ENCODE measurements around the gene TRIM44. TPM values are rescaled to one million over a fixed set of nuclear protein-coding genes. Genes with fewer than 3 reads are reported as not detected.
A peak's percentile ranks its signal among the peaks of the same experiment; 100 is the strongest.

The TRIM44 gene
- total RNA-seq, 1 experiment from 2014 or later, result 191 TPM

GRCh38 chr11:35618497-35619115 lies 44.0 kb upstream of the TRIM44 start:
- Histone ChIP-seq H3K4me3 (ENCODE audit: low read depth, low read length, poor library complexity, severe bottlenecking) (peak overlapping the region; percentile 56), H3K9me3 (ENCODE audit: low read depth, low read length, poor library complexity, severe bottlenecking) (no peaks in the 10 kb centered on the region), H3K27me3 (replicated peaks; ENCODE audit: insufficient read depth, low read depth, low read length, poor library complexity) (peaks cover 7% of the 10 kb centered on the region), H3K36me3 (ENCODE audit: insufficient read depth, low read length, poor library complexity, severe bottlenecking) (no peaks in the 10 kb centered on the region), H3K4me1 (ENCODE audit: insufficient read depth, low read length, poor library complexity, severe bottlenecking) (peaks cover 61% of the 10 kb centered on the region), H3K27ac (ENCODE audit: low read depth, low read length, poor library complexity, severe bottlenecking) (peak overlapping the region; percentile 72)
- no peak for DNase-seq (ENCODE audit: low spot score)
- POLR2A ChIA-PET (ENCODE audit: low non-redundant PET), result no interaction called here
- no TSS peak for BruUV-seq (replicated peaks)
- CTCF ChIA-PET, result interaction anchor here (0.6 to 3.9 kb wide), 4 partner anchors 64 to 640 kb away, joined by 3 to 41 read pairs (median 8); no protein-coding TSS in a partner anchor
- TF ChIP-seq CTCF (conservative IDR thresholded peaks at IDR 0.05; ENCODE audit: low read depth, low read length) (no peak), EZH2 (IDR thresholded peaks at IDR 0.05; ENCODE audit: borderline replicate concordance, low read depth, low read length, poor library complexity, severe bottlenecking) (no peak)
- intact Hi-C loops (cut with micrococcal nuclease; ENCODE audit: unreplicated experiment), result loop anchor here (5.0 to 10.0 kb wide), 2 partner anchors 529 to 756 kb away; no protein-coding TSS in a partner anchor

GRCh38 chr11:35619116-35619854 lies 43.3 kb upstream of the TRIM44 start:
- Histone ChIP-seq H3K4me1 (ENCODE audit: insufficient read depth, low read length, poor library complexity, severe bottlenecking) (peaks cover 67% of the 10 kb centered on the region), H3K27me3 (replicated peaks; ENCODE audit: insufficient read depth, low read depth, low read length, poor library complexity) (peaks cover 5% of the 10 kb centered on the region), H3K9me3 (ENCODE audit: low read depth, low read length, poor library complexity, severe bottlenecking) (no peaks in the 10 kb centered on the region), H3K36me3 (ENCODE audit: insufficient read depth, low read length, poor library complexity, severe bottlenecking) (no peaks in the 10 kb centered on the region), H3K27ac (ENCODE audit: low read depth, low read length, poor library complexity, severe bottlenecking) (peak overlapping the region; percentile 72), H3K4me3 (ENCODE audit: low read depth, low read length, poor library complexity, severe bottlenecking) (peak overlapping the region; percentile 56)
- ChIA-PET CTCF (interaction anchor here (0.5 to 3.9 kb wide), 6 partner anchors 64 to 645 kb away, joined by 3 to 41 read pairs (median 4); no protein-coding TSS in a partner anchor), POLR2A (ENCODE audit: low non-redundant PET) (no interaction called here)
- no TSS peak for BruUV-seq (replicated peaks)
- no peak for TF ChIP-seq EZH2 (IDR thresholded peaks at IDR 0.05; ENCODE audit: borderline replicate concordance, low read depth, low read length, poor library complexity, severe bottlenecking)
- TF ChIP-seq CTCF (conservative IDR thresholded peaks at IDR 0.05; ENCODE audit: low read depth, low read length), result no peak; the same call in 1 of the 2 replicates
- intact Hi-C loops (cut with micrococcal nuclease; ENCODE audit: unreplicated experiment), result loop anchor here (5.0 to 10.0 kb wide), 2 partner anchors 528 to 756 kb away; no protein-coding TSS in a partner anchor
- peak; percentile 95 for DNase-seq (ENCODE audit: low spot score)

GRCh38 chr11:35619855-35620640 lies 42.5 kb upstream of the TRIM44 start:
- no peaks in the 10 kb centered on the region for H3K9me3 ChIP-seq (ENCODE audit: low read depth, low read length, poor library complexity, severe bottlenecking)
- H3K4me3 ChIP-seq (ENCODE audit: low read depth, low read length, poor library complexity, severe bottlenecking), result peak overlapping the region; percentile 56
- H3K27ac ChIP-seq (ENCODE audit: low read depth, low read length, poor library complexity, severe bottlenecking), result peak overlapping the region; percentile 72
- no peaks in the 10 kb centered on the region for H3K36me3 ChIP-seq (ENCODE audit: insufficient read depth, low read length, poor library complexity, severe bottlenecking)
- POLR2A ChIA-PET (ENCODE audit: low non-redundant PET), result no interaction called here
- intact Hi-C loops (cut with micrococcal nuclease; ENCODE audit: unreplicated experiment), result loop anchor here (5.0 to 10.0 kb wide), 3 partner anchors 322 to 755 kb away; partner anchors contain the start of gene LDLRAD3
- TF ChIP-seq EZH2 (IDR thresholded peaks at IDR 0.05; ENCODE audit: borderline replicate concordance, low read depth, low read length, poor library complexity, severe bottlenecking) (no peak), CTCF (conservative IDR thresholded peaks at IDR 0.05; ENCODE audit: low read depth, low read length) (0 out of 2 replicates have a peak, but pooled peaks have one; percentile 50)
- H3K27me3 ChIP-seq (replicated peaks; ENCODE audit: insufficient read depth, low read depth, low read length, poor library complexity), result no peaks in the 10 kb centered on the region
- H3K4me1 ChIP-seq (ENCODE audit: insufficient read depth, low read length, poor library complexity, severe bottlenecking), result peaks cover 75% of the 10 kb centered on the region
- BruUV-seq (replicated peaks), result TSS peak; percentile 65
- CTCF ChIA-PET, result interaction anchor here (0.5 to 3.9 kb wide), 5 partner anchors 63 to 644 kb away, joined by 3 to 41 read pairs (median 4); no protein-coding TSS in a partner anchor
- peak; percentile 87 for DNase-seq (ENCODE audit: low spot score)
